NCI-H1048 (cell line): ENCODE data around the gene ALKAL2.

ENCODE experiments used
- DNase-seq: peaks from one replicate; lab custom pipeline; 2025; lab: John Stamatoyannopoulos, UW

The ALKAL2 gene

DNA sequence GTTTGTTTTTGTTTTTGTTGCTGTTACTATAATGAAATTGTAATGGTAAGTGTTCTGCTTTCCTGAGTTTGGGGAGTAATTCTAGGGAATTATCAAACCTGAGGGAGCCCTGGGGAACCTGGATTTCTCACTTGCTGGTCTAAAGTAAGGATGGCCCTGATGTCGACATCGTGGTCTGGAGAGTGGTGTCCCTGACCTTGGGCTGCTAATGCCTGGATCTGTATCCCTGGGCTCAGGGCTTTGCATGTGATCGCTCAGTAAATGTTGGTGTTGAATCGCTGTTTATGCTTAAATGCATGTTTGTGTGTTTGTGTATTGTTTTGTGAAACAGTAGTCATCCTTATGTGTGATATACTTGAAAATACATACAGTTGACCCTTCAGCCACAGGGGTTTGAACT, 17.0 kb downstream of the ALKAL2 start:
- no peak for DNase-seq

DNA sequence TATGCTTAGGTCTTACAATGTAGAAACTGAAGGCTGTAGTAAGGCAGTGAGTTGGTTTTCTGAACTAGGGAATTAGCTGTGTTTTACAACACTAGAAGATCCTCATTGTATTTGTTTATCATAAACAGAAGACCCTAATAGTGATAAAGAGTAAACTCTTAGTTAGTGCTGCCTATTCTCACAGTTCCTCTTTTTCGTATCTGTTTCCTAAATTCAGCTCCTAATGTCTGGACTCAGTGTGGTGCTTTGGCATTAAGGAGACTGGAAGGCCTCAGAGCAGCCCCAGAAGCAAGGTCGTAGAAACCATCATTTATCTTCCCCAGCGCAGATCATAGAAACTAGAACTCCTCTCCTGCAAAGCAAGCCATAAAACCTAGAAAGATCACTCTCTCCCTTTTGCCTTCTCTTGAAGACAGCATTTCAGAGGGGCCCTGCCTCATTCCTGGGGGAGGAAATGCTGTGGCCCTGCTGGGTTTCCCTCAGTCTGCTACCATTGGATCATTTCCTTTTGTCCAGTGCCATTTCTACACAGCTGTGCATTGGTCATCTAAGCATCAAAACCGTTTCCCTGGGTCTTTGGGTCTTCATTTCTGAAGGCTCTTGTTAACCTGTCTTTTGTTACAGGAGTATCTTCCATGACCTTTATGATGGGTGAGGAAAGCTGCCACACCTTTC, 18.4 kb downstream of the ALKAL2 start:
- no peak for DNase-seq

DNA sequence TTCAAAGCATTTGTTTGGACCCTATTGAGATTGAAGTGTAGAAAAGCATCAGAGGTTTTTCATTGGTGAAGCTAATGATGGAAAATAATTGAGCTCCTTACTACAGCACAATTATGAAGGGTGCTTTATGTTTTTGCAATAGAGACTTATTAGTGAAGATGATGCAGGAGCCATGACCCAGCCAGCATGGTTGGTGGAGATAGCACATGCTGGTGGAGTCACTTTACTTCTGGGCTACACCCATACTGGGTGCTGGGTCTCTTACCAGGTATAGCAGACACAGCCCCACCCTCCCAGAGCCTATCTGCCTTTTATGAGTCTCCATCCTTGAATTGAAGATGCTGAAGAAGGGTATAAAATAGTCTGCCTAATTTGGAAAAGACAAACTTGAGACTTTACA, 19.6 kb downstream of the ALKAL2 start:
- DNase-seq, result no peak

DNA sequence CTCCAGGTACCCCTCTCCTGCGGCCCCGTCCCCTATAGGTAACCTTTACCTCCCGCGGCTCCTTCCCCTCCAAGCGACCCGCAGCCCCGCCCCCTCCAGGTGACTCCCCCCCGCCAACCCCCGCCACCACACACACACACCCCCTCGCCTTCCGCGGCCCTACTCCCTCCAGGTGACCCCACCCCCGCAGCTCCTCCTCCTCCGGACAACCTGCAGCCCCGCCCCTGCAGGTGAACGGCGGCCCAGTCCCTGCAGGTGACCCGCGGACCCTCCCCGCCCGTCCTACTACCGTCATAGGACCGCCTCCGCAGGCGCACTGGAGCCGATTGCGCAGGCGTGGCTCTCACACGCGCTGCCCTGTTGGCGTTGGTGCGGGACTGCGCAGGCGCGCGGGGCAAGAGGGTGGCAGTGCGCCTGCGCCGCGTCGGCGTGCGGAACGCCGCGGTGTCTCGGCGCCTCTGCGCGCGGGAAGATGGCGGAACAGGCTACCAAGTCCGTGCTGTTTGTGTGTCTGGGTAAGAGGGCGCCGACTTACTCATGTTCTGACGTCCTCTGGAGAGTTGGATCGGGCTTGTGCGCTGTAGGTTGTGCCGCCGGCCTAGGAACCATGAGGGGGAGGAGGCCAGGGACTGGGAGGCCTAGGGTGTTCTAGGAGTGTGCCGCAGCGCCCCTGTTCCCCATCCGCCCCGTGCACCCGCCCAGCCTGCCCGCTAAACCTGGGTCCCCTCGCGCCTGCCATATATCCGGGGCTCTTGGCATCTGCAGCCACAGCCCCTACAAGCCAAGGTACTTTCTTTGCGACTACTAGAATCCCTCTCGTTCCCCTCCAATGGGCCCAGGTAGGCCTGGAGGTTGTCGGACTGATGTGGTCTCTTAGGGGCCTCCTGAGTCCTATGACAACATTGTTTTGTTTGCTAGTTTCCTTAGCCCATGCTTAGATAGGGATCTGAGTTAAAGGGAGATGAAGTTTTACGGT, 23.1 kb downstream of the ALKAL2 start, which contains the start of gene ACP1:
ACP1 (plus strand) TSS at position 455 of the 976 bp plus-strand sequence; CDS start at position 473, 18 bp downstream.
- DNase-seq, result peak; percentile 92

DNA sequence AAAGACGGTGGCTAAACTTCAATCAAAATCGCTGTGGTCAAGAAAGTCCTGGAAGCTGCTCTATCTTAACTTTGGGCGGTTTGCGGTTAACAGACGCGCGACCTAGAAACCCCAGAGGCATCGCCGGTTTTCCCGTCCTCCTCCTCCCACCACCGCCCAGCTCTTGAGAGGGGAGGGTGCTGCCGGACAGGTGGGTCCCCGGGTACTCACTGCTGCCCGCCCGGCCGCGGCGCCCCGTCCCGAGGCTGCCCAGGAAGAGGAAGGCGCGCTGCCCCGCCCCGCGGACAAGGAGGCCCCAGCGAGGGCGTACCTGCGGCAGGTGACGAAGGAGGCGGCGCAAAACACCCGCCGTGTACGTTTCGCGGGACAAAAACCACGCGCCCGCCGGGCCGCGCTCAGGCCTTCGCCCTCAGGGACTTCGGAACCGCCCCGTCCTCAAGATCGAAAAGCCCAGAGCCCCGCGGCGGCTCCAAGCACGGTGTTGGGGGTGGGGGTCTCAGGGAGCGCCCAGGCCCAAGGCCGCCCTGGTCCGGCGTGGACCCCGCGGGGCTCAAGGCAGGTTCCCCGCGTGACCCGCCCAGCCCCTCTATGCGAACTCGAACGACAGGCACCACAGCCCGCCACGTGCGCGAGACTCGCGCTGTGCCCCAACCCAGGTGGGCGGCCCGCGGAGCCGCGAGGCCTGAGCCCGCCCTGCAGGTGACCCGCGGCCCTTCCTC, 24.0 kb downstream of the ALKAL2 start, which contains the start of gene SH3YL1:
SH3YL1 (minus strand) TSS at position 259 of the 719 bp plus-strand sequence; CDS start at position 211, 48 bp downstream.
- DNase-seq, result peak; percentile 36

DNA sequence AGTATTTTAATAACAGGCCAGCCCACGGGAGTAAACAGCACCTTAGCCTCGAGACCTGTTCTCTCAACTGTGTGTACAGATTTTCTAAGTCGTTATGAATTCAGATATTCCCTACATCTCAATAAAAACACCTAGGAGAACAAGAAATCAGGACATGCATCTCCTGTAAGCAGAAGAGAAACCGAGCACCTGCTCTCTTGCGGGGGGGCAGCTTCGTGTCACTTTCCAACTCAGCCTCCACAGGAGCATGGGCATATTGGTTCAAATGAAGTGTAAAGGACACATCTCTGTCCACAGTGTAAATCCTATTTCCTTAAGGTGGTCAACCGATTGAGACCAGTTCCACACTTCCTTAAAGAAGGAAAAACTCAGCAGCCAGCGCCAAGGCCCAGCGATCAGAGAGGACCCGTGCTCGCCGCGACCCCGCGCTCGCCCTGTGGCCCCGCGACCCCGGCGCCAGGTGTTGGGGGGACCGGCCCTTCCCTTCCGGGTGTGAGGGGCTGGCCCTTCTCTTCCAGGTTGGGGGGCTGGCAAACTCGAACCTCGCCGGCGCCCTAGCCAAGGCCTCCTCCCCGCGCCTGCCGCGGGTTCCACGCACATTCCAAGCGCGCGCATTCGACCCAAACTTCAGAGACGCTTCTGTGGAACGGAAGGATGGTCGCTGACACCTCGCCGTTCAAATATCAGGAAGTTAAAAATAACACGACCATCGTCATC, 24.7 kb downstream of the ALKAL2 start:
- DNase-seq, result no peak

DNA sequence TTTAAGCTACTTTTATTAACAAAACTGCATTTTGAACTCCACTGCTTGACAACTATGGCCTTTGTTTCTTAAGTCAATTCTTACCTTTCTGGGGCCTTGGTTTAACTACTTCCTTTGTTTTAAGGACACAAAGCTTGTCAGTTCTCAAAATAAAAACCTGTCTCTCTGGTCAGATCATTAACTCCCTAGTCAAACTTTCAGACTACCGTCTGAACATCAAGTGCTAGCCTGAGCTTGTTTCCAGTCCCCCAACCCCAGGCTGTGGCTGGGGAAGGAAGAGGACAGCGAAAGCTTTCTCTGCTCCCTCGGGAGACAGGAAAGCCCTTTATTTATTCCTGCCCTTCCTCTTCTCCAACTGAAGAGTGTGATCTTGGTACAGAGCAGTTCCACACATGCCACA, 25.8 kb downstream of the ALKAL2 start:
- DNase-seq, result no peak

DNA sequence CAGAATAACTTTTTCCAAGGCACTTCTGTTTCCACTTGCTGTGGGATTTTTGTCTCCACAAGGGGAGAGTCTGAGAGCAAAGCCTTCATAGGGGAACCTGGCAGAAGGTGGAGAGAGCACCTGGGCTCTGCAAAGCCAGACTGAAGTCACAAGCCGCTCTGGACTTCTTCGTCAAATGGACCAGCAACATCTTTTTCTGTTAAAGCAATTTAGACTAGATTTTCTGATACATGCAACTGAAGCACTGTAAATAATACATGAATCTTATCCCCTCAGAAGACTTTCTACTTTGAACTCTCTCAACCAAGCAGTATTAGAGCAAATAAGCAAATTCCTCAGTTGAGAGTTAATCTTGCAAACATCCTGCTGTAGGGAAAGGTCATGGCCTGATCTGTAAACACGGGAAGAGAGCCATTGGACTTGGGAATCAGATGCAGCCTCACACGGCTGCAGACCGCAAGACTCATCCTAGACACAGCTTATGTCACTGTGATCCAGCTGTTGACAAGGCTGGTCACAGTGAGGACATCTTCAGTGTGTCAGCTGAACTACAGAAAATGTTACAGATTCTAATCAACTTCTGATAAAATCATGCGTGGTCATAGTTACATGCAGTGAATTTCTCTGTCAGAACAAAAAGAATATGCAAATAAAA, 27.3 kb downstream of the ALKAL2 start:
- no peak for DNase-seq

DNA sequence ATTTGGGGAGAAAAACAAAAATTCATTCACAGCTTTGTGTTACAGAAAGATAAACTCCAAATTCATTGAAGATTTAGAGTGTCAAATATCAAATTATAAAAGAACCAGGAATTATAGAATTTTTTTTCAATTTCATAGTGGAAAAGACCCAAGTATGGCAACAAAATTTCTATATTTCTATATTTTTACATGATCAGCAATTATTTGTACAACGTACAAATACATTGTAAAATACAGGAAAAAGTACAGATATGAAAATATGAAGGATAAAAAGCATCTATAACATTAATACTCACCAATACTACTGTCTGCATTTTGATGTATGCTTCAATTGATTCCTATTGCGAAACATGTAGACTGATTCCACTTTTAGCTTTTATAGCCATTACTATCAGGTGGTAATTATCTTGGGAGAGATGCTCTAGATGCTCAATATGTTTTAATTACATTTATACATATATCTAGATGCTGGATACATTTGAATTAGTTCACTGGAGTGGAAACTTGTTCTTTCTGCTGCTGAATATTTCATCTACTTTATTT, 28.0 kb downstream of the ALKAL2 start:
- no peak for DNase-seq

DNA sequence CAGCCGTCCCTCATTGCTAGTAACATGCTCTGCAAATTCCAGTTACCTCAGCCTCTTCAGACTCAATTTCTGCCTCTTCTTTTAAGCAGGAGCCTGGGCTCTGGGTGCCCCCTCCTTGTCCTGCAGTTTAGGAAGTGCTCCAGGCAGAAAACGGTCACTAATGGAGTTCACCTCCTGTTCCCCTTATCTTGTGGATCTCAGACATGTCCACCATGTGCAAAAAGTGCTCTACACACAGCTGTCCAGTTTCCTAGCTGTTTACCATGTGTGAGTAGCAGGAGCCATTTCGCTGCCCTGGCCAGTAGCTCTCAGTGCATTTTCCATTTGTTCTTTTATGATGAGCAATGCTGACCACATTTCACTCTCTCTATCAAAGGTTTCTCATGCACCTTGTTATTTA, 29.0 kb downstream of the ALKAL2 start:
- no peak for DNase-seq

DNA sequence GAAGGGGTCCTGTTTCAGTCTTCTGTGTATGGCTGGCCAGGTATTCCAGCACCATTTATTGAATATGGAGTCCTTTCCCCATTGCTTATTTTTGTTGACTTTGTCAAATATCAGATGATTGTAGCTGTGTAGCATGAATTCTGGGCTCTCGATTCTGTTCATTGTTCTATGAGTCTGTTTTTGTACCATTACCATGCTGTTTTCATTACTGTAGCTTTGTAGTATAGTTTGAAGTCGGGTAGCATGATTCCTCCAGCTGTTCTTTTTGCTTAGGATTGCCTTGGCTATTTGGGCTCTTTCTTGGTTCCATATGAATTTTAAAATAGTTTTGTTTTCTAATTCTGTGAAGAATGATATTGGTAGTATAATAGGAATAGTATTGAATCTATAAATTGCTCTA, 30.0 kb downstream of the ALKAL2 start:
- no peak for DNase-seq

DNA sequence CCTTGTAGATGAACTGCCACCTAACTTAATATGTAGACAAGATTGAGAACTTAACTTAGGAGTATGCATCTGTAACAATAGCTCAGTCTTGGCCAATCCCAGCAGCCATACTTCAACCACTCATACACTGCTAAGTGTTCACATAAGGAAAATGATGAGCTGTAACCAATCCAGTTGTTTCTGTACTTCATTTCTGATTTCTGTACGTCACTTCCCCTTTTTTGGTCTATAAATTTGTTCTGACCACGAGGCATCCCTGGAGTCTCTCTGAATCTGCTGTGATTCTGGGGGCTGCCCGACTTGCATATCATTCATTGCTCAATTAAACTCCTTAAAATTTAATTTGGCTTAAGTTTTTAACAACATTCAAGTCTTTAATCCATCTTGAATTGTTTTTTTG, 30.5 kb downstream of the ALKAL2 start:
- DNase-seq, result no peak

DNA sequence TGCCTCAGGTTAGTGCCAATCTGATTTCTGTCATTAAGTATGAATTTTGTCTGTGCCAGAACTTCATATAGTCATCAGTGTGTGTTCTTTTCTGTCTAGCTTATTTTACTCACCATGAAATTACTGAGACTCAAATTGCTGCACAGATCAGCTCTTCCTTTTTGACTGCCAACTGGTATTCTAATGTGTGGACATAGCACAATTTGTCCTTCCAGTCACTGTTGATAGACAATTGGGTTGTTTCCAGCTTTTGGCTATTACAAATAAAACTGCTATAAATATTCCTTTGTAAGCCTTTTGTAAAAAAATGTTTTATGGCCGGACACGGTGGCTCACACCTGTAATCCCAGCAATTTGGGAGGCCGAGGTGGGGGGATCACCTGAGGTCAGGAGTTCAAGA, 31.8 kb downstream of the ALKAL2 start:
- DNase-seq, result no peak

DNA sequence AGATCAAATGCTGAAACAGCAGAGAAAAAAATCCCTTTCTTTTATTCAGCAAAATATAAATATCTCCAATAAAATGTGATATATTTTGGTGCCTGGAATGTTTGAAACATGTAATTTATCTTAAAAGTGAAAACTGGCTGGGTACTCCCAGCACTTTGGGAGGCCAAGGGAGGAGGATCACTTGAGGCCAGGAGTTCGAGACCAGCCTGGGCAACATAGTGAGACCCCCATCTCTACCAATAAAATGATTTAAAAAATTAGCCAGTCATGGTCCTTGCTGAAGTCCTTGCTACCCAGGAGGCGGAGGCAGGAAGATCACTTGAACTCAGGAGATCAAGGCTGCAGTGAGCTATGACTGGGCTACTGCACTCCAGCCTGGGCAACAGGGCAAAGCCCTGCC, 32.7 kb downstream of the ALKAL2 start:
- DNase-seq, result no peak

DNA sequence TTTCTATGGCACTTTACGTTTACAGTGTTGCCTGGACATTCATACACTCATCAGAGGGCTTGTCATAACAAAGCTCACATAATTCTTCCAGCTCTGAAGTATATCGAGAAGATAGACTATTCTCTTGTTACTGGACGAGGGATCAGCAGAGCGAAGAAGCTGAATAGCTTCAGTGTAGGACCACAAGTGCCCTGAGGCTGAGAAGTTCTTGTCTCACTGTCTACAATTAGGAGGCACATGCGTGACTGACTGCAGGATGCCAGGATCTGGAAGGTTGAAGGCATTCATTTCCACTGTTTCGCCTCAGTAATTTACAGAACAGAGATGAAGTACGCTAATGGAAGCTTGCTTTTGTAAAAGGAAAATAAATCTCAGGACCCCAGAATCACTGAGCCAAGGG, 33.6 kb downstream of the ALKAL2 start:
- no peak for DNase-seq

DNA sequence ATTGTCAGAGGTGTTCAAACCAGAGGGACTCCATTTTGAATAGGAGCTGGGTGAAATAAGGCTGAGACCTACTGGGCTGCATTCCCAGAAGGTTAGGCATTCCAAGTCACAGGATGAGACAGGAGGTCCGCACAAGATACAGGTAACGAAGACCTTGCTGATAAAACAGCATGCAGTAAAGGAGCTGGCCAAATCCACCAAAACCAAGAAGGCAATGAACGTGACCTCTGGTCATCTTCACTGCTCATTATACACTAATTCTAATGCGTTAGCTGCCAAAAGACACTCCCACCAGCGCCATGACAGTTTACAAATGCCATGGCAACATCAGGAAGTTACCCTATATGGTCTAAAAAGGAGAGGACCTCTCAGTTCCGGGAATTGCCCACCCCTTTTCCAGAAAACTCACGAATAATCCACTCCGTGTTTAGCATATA, 34.7 kb downstream of the ALKAL2 start:
- DNase-seq, result no peak

DNA sequence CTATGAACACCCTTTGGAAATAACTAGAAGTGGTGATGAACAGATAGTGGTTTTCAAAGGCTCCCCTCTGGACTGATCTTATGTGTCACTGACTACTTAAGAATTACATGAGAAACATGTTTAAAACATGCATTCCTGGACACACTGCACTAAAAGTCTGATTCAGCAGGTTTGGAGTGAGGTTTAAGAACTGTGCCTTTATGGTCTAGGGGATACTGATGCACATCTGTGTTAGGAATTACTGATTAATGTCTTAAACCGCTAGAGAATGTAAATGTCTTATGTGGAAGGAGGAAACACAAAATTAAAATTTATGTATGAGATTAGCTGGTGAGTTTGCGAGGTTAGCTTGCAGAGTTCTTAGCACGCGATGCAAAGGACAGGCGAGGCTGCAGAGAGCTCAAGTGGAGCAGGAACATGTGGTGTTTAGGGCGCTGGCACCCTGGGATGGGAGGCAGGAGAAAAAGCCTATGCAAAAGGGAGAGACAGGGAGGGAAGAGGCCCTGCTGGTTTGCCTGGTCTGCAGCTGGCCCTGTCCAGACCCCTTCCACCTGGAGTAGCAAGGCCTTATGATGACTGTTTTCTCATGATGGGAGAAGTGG, 35.8 kb downstream of the ALKAL2 start:
- no peak for DNase-seq

DNA sequence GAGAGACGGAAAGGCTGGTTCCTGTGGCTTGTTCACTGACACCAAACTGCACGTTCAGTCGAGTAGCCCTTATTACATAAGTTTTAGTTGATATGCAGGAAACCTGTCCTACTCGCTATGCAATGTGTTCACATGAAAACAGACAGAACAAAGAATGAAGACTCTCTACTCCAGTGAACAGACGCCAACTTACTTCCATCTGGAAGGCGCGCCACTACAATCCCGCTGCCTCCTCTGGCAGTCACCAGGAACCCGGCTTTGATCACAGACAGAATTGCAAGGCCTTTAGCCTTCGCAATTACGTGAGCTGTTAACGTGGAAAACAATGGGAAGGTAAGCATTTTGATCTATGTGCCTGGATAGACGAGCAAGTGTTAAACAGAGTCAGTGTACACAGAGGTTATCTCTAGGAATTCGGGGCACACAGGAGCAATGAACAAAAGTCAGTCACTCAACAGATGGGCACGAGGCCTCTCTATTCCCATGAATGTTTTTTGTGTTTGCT, 38.3 kb downstream of the ALKAL2 start:
- no peak for DNase-seq

DNA sequence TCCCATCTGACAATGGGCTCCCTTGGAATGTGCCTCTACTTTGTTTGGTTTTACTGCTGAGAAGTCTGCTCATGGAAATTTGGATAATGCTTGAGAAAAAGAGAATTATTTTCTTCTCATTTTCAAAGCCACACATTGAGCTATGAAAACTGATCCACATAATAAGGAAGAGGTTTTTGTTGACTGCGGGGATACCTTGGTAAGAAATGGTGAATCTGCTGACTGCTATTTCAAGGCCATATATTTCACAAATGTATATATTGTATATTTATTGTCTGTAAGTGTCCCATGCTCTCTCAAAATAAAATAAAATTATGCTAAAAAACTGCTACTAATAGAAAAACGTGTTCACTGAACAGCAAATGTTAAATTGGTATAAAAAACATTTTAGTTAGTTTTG, 39.2 kb downstream of the ALKAL2 start:
- no peak for DNase-seq

DNA sequence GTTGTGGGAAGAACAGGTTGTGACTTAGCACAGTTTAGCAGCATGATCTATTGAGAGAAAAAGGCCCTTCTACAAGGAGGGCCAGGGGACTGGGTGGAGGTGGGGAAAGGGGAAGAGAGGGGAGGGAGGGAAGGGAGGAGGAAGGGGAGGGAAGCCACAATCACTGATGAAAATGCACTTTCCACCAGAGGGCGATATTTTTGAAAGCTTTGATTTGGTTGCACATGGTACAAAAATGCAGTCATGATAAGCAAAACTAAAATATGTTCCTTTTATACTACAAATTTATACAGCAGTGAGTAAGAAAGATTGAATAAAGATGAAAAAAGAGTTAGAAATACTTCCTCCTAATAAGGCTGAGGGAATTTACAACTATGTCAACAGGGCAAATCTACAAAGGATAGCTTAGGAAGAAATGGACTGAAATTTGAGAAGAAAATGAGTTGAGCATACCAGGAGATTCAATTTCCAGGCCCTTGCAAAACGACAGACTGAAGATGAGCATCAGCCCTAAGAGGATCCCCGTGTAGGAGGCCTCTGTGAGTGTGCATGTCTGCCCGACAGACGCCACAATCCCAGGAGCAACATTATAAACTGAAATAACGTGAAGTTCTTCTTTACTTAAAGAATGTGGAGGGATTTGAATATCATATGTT, 41.3 kb downstream of the ALKAL2 start:
- DNase-seq, result peak; percentile 16
